ENCODE data around the gene FAM174B.

The FAM174B gene

DNA sequence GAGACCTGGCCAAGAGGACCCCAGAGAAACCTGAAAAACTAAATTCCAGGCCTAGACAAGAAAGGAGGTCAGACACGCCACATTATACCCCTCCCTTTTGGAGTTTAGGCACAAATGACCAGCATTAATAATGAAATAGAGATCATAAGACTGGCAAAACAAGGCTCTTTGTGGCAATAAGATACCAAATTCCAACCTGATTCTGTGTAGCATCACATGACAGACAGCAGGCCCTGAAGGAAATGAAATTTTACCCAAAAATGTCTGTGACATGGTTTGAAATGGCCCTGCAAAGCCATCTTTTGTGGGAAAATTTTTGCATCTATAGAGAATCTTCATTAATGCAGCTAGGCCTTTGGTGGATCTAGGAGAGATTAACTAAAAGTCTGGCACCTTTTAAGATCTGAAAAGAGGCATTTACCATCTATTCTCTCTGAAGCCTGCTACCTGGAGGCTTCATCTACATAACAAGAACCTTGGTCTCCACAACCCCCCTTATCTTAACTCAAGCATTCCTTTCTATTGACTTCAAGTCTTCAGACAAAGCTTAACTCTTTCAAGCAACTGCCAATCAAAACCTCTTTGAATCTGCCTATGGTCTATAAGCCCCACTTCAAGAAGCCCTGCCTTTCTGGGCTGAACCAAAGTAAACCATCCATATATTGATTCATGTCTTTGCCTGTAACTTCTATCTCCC, 8.0 kb downstream of the FAM174B start:
- Histone ChIP-seq H2AFZ (ENCODE audit: low read length) (no peak overlapping the region), H3K36me3 (replicated peaks; ENCODE audit: insufficient read depth, low read length) (0 out of 2 replicates have a peak, but pooled peaks cover 9% of the 10 kb centered on the region), H3K4me3 (ENCODE audit: low read length) (no peak overlapping the region), H3F3A (ENCODE audit: insufficient read depth, low read length) (no peaks in the 10 kb centered on the region), H3K9ac (ENCODE audit: low read length) (no peak overlapping the region), H3K9me2 (replicated peaks; ENCODE audit: insufficient read depth, low read length) (no peaks in the 10 kb centered on the region), H3K4me1 (ENCODE audit: low read length) (no peaks in the 10 kb centered on the region), H3K79me2 (ENCODE audit: low read length) (peaks cover 100% of the 10 kb centered on the region), H4K20me1 (ENCODE audit: insufficient read depth, low read length) (no peaks in the 10 kb centered on the region), H3K4me2 (ENCODE audit: low read depth, low read length) (no peak overlapping the region), H3K27me3 (replicated peaks; ENCODE audit: insufficient read depth, low read length) (no peaks in the 10 kb centered on the region), H3K9me3 (replicated peaks; ENCODE audit: insufficient read depth, low read length) (no peaks in the 10 kb centered on the region), H3K27ac (ENCODE audit: low read length) (no peak overlapping the region)
- TF ChIP-seq EZH2phosphoT487 (IDR thresholded peaks at IDR 0.05; ENCODE audit: low read length), result no peak
- TF ChIP-seq EZH2 (optimal IDR thresholded peaks at IDR 0.05; ENCODE audit: low read depth, low read length), result no peak
- TF ChIP-seq, protein P1, sequence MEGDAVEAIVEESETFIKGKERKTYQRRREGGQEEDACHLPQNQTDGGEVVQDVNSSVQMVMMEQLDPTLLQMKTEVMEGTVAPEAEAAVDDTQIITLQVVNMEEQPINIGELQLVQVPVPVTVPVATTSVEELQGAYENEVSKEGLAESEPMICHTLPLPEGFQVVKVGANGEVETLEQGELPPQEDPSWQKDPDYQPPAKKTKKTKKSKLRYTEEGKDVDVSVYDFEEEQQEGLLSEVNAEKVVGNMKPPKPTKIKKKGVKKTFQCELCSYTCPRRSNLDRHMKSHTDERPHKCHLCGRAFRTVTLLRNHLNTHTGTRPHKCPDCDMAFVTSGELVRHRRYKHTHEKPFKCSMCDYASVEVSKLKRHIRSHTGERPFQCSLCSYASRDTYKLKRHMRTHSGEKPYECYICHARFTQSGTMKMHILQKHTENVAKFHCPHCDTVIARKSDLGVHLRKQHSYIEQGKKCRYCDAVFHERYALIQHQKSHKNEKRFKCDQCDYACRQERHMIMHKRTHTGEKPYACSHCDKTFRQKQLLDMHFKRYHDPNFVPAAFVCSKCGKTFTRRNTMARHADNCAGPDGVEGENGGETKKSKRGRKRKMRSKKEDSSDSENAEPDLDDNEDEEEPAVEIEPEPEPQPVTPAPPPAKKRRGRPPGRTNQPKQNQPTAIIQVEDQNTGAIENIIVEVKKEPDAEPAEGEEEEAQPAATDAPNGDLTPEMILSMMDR (IDR thresholded peaks at IDR 0.05; ENCODE audit: low read length), result no peak
- no peak for DNase-seq

DNA sequence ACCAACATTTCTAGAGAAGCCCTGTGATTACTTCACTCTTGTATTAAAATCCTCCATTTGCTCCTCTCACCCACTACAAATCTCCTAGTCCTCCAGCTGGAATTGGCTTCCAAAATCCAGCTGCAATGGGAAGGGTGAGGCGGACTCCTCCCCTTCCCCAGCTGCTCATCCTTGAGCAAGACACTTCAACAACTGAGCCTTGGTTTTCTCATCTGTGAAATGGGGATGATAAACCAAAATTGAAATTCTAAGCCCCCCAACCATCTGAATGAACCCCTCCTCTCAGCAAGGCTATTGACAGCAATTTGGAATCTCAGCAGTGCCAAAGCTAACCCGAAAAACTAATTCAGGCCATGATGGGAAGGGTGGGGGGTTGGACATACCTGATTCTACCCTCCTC, 9.4 kb downstream of the FAM174B start:
- H3K79me2 ChIP-seq (ENCODE audit: low read length), result peaks cover 100% of the 10 kb centered on the region
- no peak overlapping the region for H3K9ac ChIP-seq (ENCODE audit: low read length)
- no peaks in the 10 kb centered on the region for H3K9me3 ChIP-seq (replicated peaks; ENCODE audit: insufficient read depth, low read length)
- no peaks in the 10 kb centered on the region for H4K20me1 ChIP-seq (ENCODE audit: insufficient read depth, low read length)
- H3K9me2 ChIP-seq (replicated peaks; ENCODE audit: insufficient read depth, low read length), result no peaks in the 10 kb centered on the region
- H3K4me3 ChIP-seq (ENCODE audit: low read length), result no peak overlapping the region
- DNase-seq, result no peak
- H3F3A ChIP-seq (ENCODE audit: insufficient read depth, low read length), result no peaks in the 10 kb centered on the region
- 0 out of 2 replicates have a peak, but pooled peaks cover 4% of the 10 kb centered on the region for H3K36me3 ChIP-seq (replicated peaks; ENCODE audit: insufficient read depth, low read length)
- no peaks in the 10 kb centered on the region for H3K4me1 ChIP-seq (ENCODE audit: low read length)
- H3K27ac ChIP-seq (ENCODE audit: low read length), result no peak overlapping the region
- H2AFZ ChIP-seq (ENCODE audit: low read length), result no peak overlapping the region
- TF ChIP-seq, protein P1 (IDR thresholded peaks at IDR 0.05; ENCODE audit: low read length), result no peak
- H3K4me2 ChIP-seq (ENCODE audit: low read depth, low read length), result no peak overlapping the region
- H3K27me3 ChIP-seq (replicated peaks; ENCODE audit: insufficient read depth, low read length), result no peaks in the 10 kb centered on the region

DNA sequence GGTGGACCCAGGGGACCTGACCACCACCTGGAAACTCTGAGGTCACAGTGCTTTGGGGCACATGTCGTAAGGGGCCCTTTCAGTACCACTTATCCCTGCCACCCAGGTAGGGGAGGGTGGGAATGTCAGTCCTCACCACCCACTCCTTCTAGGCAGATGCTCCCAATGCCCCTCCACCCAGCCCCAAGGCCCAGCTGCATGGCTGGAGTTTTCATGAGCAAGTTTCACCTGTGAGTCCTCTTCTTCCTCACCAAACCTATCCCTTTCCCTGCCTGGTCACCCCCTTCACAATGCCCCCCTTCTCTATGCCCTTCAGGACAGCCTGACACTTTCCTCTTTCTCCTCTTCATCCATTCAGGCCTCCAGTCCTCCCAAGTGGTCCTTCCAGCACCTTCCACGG, 9.8 kb downstream of the FAM174B start:
- Histone ChIP-seq H3K79me2 (ENCODE audit: low read length) (peaks cover 100% of the 10 kb centered on the region), H2AFZ (ENCODE audit: low read length) (no peak overlapping the region), H4K20me1 (ENCODE audit: insufficient read depth, low read length) (no peaks in the 10 kb centered on the region), H3K4me3 (ENCODE audit: low read length) (no peak overlapping the region), H3K4me1 (ENCODE audit: low read length) (no peaks in the 10 kb centered on the region), H3K9ac (ENCODE audit: low read length) (no peak overlapping the region), H3K9me3 (replicated peaks; ENCODE audit: insufficient read depth, low read length) (no peaks in the 10 kb centered on the region), H3K4me2 (ENCODE audit: low read depth, low read length) (no peak overlapping the region), H3K27me3 (replicated peaks; ENCODE audit: insufficient read depth, low read length) (no peaks in the 10 kb centered on the region), H3F3A (ENCODE audit: insufficient read depth, low read length) (no peaks in the 10 kb centered on the region), H3K36me3 (replicated peaks; ENCODE audit: insufficient read depth, low read length) (no peaks in the 10 kb centered on the region), H3K9me2 (replicated peaks; ENCODE audit: insufficient read depth, low read length) (no peaks in the 10 kb centered on the region), H3K27ac (ENCODE audit: low read length) (no peak overlapping the region)
- no peak for DNase-seq
- TF ChIP-seq EZH2phosphoT487 (IDR thresholded peaks at IDR 0.05; ENCODE audit: low read length), result no peak

DNA sequence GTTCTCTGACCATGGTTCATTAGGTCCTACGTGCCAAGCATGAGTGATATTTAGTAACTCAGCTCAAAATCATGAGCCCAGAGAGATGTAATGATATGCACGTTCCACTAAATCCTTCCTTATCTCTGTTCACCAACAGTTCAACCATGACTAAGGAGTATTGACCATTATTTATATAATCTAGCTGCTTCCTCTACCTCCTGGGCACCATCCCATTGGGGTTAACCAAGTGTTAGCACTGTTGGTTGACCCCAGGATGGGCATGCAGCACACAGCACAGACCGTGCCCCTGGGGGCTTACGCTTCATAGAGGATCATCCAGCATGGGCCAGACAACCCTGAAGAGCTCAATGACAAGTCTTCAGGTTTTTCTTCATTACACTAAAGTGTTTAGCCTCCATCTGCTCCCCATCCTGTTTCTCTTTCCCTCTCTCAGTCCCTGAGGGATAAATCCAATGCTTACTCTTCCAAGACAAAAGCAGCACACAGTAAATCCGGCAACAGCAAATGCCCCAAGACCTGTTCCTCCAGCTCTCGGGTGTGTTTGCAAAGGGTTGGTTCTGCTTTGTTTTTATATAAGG, 10.4 kb downstream of the FAM174B start:
- H4K20me1 ChIP-seq (ENCODE audit: insufficient read depth, low read length), result no peaks in the 10 kb centered on the region
- H3K4me3 ChIP-seq (ENCODE audit: low read length), result no peak overlapping the region
- no peaks in the 10 kb centered on the region for H3K36me3 ChIP-seq (replicated peaks; ENCODE audit: insufficient read depth, low read length)
- no peaks in the 10 kb centered on the region for H3K9me3 ChIP-seq (replicated peaks; ENCODE audit: insufficient read depth, low read length)
- TF ChIP-seq EZH2phosphoT487 (IDR thresholded peaks at IDR 0.05; ENCODE audit: low read length) (no peak), EZH2 (optimal IDR thresholded peaks at IDR 0.05; ENCODE audit: low read depth, low read length) (no peak)
- TF ChIP-seq, protein P1 (IDR thresholded peaks at IDR 0.05; ENCODE audit: low read length), result no peak
- H3K9me2 ChIP-seq (replicated peaks; ENCODE audit: insufficient read depth, low read length), result no peaks in the 10 kb centered on the region
- H3K4me2 ChIP-seq (ENCODE audit: low read depth, low read length), result no peak overlapping the region
- H3F3A ChIP-seq (ENCODE audit: insufficient read depth, low read length), result no peaks in the 10 kb centered on the region
- H3K27ac ChIP-seq (ENCODE audit: low read length), result no peak overlapping the region
- H3K27me3 ChIP-seq (replicated peaks; ENCODE audit: insufficient read depth, low read length), result no peaks in the 10 kb centered on the region
- no peak overlapping the region for H2AFZ ChIP-seq (ENCODE audit: low read length)
- no peaks in the 10 kb centered on the region for H3K4me1 ChIP-seq (ENCODE audit: low read length)
- peaks cover 100% of the 10 kb centered on the region for H3K79me2 ChIP-seq (ENCODE audit: low read length)
- no peak for DNase-seq
- no peak overlapping the region for H3K9ac ChIP-seq (ENCODE audit: low read length)

Data from MM.1S (cell line).